GM10266 (cell line): ENCODE measurements around the gene ZSCAN1.
A peak's percentile ranks its signal among the peaks of the same experiment; 100 is the strongest.
"Not testable (repeated sequence)": the region's sequence is repeated elsewhere in the genome, so short reads cannot be mapped to it uniquely, and the experiment has no call there.

Source experiments
- DNase-seq: peaks from one replicate; pipeline ENCODE4 v3.0.0; 2012; ENCODE audit errors: extremely low spot score
- TF ChIP-seq, protein P1 (sequence below): IDR thresholded peaks from 2 replicates; pipeline ENCODE4 v1.5.1; 2012; ENCODE audit warnings: mild to moderate bottlenecking, low read depth; ENCODE audit not compliant: control insufficient read depth, insufficient read depth; ENCODE audit errors: missing control alignments

ZSCAN1 gene

GRCh38 chr19:58007285-58007684, 26.5 kb upstream of the ZSCAN1 start:
- TF ChIP-seq, protein P1, sequence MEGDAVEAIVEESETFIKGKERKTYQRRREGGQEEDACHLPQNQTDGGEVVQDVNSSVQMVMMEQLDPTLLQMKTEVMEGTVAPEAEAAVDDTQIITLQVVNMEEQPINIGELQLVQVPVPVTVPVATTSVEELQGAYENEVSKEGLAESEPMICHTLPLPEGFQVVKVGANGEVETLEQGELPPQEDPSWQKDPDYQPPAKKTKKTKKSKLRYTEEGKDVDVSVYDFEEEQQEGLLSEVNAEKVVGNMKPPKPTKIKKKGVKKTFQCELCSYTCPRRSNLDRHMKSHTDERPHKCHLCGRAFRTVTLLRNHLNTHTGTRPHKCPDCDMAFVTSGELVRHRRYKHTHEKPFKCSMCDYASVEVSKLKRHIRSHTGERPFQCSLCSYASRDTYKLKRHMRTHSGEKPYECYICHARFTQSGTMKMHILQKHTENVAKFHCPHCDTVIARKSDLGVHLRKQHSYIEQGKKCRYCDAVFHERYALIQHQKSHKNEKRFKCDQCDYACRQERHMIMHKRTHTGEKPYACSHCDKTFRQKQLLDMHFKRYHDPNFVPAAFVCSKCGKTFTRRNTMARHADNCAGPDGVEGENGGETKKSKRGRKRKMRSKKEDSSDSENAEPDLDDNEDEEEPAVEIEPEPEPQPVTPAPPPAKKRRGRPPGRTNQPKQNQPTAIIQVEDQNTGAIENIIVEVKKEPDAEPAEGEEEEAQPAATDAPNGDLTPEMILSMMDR = no peak
- no peak for DNase-seq

DNA sequence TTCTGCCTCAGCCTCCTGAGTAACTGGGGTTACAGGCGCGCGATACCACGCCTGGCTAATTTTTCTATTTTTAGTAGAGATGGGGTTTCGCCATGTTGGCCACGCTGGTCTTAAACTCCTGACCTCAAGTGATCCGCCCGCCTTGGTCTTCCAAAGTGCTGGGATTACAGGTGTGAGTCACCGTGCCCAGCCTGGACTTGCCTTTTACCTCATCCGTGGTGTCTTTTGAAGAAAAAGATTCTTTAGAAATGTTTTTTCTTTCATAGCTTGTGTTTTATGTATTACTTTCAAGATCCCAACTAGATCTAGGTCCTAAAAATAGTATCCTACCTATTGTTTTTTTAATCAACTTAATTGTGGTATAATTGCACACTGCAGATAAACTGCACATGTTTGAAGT, 24.9 kb upstream of the ZSCAN1 start:
- DNase-seq = not testable (repeated sequence)

DNA sequence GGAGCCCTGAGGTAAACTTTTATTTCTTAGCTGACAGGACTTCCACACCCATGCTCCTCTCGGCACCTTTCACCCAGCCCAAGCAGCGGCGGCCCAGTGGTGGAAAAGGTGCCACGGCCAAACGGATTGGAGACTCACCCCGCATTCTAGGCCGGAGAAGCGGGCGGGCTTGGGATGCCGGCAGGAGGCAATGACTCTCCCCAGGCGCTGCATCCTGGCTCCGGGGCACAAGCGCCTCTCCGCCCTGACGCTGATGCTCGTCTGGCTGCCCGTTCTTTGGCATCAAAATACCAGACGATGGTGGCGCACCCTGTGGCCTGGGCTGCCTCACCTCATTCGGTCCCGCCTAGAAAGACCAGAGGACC, 24.5 kb upstream of the ZSCAN1 start:
- no peak for DNase-seq
- TF ChIP-seq, protein P1 = no peak

GRCh38 chr19:58009666-58010301, 24.0 kb upstream of the ZSCAN1 start:
- TF ChIP-seq, protein P1 = no peak
- peak; percentile 90 for DNase-seq

DNA sequence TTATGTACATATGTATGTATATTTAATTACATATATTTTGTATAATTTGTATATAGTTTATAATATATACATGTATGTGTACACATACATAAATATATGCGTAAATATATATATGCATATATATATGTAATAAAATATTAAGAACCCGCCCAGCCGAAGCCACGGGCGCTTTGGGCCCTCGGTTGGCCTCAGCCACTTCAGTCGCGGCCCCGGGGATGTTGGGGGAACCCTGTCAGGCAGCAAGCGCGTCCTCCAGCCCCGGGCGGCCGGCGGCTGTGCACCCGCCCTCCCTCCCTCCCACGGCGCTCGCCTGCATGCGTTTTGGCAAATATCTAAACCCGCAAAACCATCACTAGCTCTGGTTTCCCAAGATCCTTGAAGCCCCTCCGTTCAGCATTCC, 23.3 kb upstream of the ZSCAN1 start:
- TF ChIP-seq, protein P1 = no peak
- DNase-seq = no peak

DNA sequence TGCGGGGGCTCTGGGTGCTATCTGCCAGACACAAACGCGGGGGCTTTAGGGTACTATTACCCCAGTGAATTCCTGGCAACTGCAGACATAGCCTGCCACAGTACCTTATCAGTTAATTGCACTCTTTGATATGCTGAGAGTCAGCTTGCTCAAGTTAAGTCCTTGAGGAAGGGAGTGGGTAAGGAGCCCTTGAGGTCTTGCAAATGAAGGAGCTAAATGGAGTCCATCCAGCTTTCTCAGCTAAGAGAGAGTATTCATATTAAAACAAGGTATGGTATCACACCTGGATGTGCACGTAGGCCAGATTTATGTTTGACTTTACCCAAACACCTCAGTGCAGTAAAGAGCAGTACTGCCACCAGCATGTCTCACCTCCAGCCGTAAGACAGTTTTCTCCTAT, 19.7 kb upstream of the ZSCAN1 start:
- DNase-seq = no peak

DNA sequence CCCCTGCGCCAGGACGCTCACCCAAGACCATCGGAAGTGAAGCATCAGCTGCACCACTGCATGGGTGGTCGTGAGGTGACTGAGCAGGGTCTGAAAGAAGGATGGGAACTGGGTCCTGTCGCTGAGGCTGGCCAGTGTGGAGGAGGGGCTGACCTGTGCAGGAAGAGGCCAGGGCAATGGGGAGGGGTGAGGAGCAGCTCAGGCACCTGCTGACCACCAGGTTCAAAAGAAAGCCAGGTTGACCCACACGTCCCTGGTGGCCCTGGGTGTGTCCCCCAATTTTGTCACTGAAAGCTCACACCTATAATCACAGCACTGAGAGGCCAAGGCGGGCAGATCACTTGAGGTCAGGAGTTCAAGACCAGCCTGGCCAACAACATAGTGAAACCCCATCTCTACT, 13.7 kb upstream of the ZSCAN1 start:
- no peak for DNase-seq
- TF ChIP-seq, protein P1 = no peak

More for the DNA sequence above, 19.7 kb upstream of the ZSCAN1 start:
- TF ChIP-seq, protein P1 = no peak
